Osteoblast (primary cell): Measurements from ENCODE around the gene SEPTIN5. TPM values are rescaled to one million over a fixed set of nuclear protein-coding genes. Genes with fewer than 3 reads are reported as not detected.
"Not testable (repeated sequence)": the region's sequence is repeated elsewhere in the genome, so short reads cannot be mapped to it uniquely, and the experiment has no call there.

Experiments used
- DNase-seq: peaks from one replicate; pipeline ENCODE4 v3.0.0; 2011; ENCODE audit warnings: low spot score, mixed read lengths; ENCODE audit not compliant: insufficient read length; ENCODE audit errors: missing footprints
- H2AFZ ChIP-seq: 2 replicates; pipeline ENCODE4 v1.6.0; 2011; ENCODE audit warnings: mild to moderate bottlenecking, low read length
- H3K27ac ChIP-seq: 2 replicates; pipeline ENCODE4 v1.5.1; 2011; ENCODE audit warnings: mild to moderate bottlenecking, low read depth, low read length, moderate library complexity
- H3K27me3 ChIP-seq: 2 replicates; pipeline ENCODE4 v1.6.0; 2012; ENCODE audit warnings: mild to moderate bottlenecking, control low read depth, inconsistent platforms, low read length, moderate library complexity; ENCODE audit not compliant: insufficient read depth
- H3K36me3 ChIP-seq: 2 replicates; pipeline ENCODE4 v1.5.1; 2011; ENCODE audit warnings: mild to moderate bottlenecking, low read length, control low read depth, moderate library complexity; ENCODE audit not compliant: insufficient read depth
- H3K4me1 ChIP-seq: 2 replicates; pipeline ENCODE4 v1.5.1; 2011; ENCODE audit warnings: mild to moderate bottlenecking, low read length, control low read depth, moderate library complexity; ENCODE audit not compliant: insufficient read depth
- H3K4me2 ChIP-seq: 2 replicates; pipeline ENCODE4 v1.6.0; 2011; ENCODE audit warnings: mild to moderate bottlenecking, low read length; ENCODE audit not compliant: insufficient read depth
- H3K4me3 ChIP-seq: fragments of 200-600 bp; sonication (generic); 3 replicates; pipeline ENCODE4 v1.5.1; 2012; ENCODE audit warnings: mild to moderate bottlenecking, low read length, inconsistent platforms; ENCODE audit not compliant: insufficient read depth
- H3K79me2 ChIP-seq: 2 replicates; pipeline ENCODE4 v1.6.0; 2012; ENCODE audit warnings: mild to moderate bottlenecking, low read length, control low read depth, inconsistent platforms; ENCODE audit not compliant: insufficient read depth
- H3K9me3 ChIP-seq: 2 replicates; pipeline ENCODE4 v1.5.1; 2011; ENCODE audit warnings: low read depth, low read length, control low read depth
- H4K20me1 ChIP-seq: 2 replicates; pipeline ENCODE4 v1.6.0; 2012; ENCODE audit warnings: mild to moderate bottlenecking, low read length, control low read depth; ENCODE audit not compliant: insufficient read depth
- CTCF ChIP-seq: IDR thresholded peaks from 2 replicates; pipeline ENCODE4 v1.5.1; 2011; ENCODE audit warnings: mild to moderate bottlenecking, low read depth, low read length, moderate library complexity; ENCODE audit errors: extremely low read depth
- total RNA-seq: library from RNA; depleted of rRNA; stranded (reverse); fragments of >200 nt; gene quantifications from 2 replicates; pipeline ENCODE4 v1.2.3, GENCODE V29; 2012

The SEPTIN5 gene
- total RNA-seq, 1 donor: 14.5 TPM

- H2AFZ ChIP-seq: no peak overlapping the region
- no peaks in the 10 kb centered on the region for H3K79me2 ChIP-seq
- H3K9me3 ChIP-seq: peaks cover 3% of the 10 kb centered on the region
- no peaks in the 10 kb centered on the region for H3K4me1 ChIP-seq
- no peaks in the 10 kb centered on the region for H3K36me3 ChIP-seq
- H3K27me3 ChIP-seq: peaks cover 5% of the 10 kb centered on the region
- DNase-seq: no peak
- H4K20me1 ChIP-seq: no peaks in the 10 kb centered on the region
- TF ChIP-seq CTCF: no peak
- no peak overlapping the region for H3K4me3 ChIP-seq
- no peak overlapping the region for H3K27ac ChIP-seq
- no peak overlapping the region for H3K4me2 ChIP-seq
Observed at GRCh38 chr22:19674929-19675253, 39.4 kb upstream of the SEPTIN5 start.

GRCh38 chr22:19675428-19675827 lies 38.9 kb upstream of the SEPTIN5 start:
- no peak for DNase-seq
- no peak overlapping the region for H3K4me2 ChIP-seq
- no peak for TF ChIP-seq CTCF
- H3K27me3 ChIP-seq: peaks cover 10% of the 10 kb centered on the region
- H3K36me3 ChIP-seq: no peaks in the 10 kb centered on the region
- peaks cover 3% of the 10 kb centered on the region for H3K9me3 ChIP-seq
- no peaks in the 10 kb centered on the region for H4K20me1 ChIP-seq
- H3K27ac ChIP-seq: no peak overlapping the region
- no peak overlapping the region for H3K4me3 ChIP-seq
- no peaks in the 10 kb centered on the region for H3K4me1 ChIP-seq
- no peaks in the 10 kb centered on the region for H3K79me2 ChIP-seq
- H2AFZ ChIP-seq: no peak overlapping the region

GRCh38 chr22:19676437-19676836 lies 37.9 kb upstream of the SEPTIN5 start:
- not testable (repeated sequence) for H3K4me3 ChIP-seq, H3K36me3 ChIP-seq, H4K20me1 ChIP-seq, H3K27ac ChIP-seq, H2AFZ ChIP-seq, DNase-seq, H3K79me2 ChIP-seq, H3K9me3 ChIP-seq, H3K4me1 ChIP-seq, H3K4me2 ChIP-seq
- peaks cover 16% of the 10 kb centered on the region for H3K27me3 ChIP-seq

GRCh38 chr22:19678949-19679521 lies 35.3 kb upstream of the SEPTIN5 start:
- H3K36me3 ChIP-seq: no peaks in the 10 kb centered on the region
- no peak for TF ChIP-seq CTCF

More at GRCh38 chr22:19678949-19679521, 35.3 kb upstream of the SEPTIN5 start:
- Histone ChIP-seq H3K4me3 (no peak overlapping the region), H4K20me1 (no peaks in the 10 kb centered on the region), H3K9me3 (no peaks in the 10 kb centered on the region), H3K79me2 (no peaks in the 10 kb centered on the region), H2AFZ (no peak overlapping the region), H3K4me1 (no peaks in the 10 kb centered on the region), H3K4me2 (no peak overlapping the region), H3K27me3 (peaks cover 31% of the 10 kb centered on the region), H3K27ac (no peak overlapping the region)
- peak; percentile 36 for DNase-seq
